IMR-90 (cell line): ENCODE measurements around the gene CENPP. TPM values are rescaled to one million over a fixed set of nuclear protein-coding genes. Genes with fewer than 3 reads are reported as not detected.

ENCODE experiments used
- ATAC-seq: fragments of 200-7000 bp; cut with Tn5 transposase; 2 replicates; pipeline ENCODE4 v1.9.1; 2020; ENCODE audit warnings: low read depth, mild to moderate bottlenecking, moderate library complexity
- BruUV-seq: library from RNA; stranded (reverse); fragments of 400-500 nt; replicated peaks from 2 replicates; lab custom pipeline; 2021; lab: Mats Ljungman, UMichigan
- CTCF ChIA-PET: fragments of 300-600 bp; formaldehyde crosslinking; extraction: SDS; loops from one replicate; lab custom pipeline; 2021; ENCODE audit warnings: antibody characterized with exemption; lab: Yijun Ruan, JAX
- POLR2A ChIA-PET: fragments of 300-600 bp; sonication (Branson Sonifier 250); formaldehyde crosslinking; loops from one replicate; lab custom pipeline; 2022; ENCODE audit warnings: antibody characterized with exemption; ENCODE audit not compliant: unreplicated experiment; lab: Charles Lee
- DNase-seq: peaks from one replicate; pipeline ENCODE4 v3.0.0; 2013
- H2AFZ ChIP-seq: replicated peaks from 2 replicates; pipeline ENCODE3; 2013; ENCODE audit warnings: low read length, mild to moderate bottlenecking; ENCODE audit not compliant: poor library complexity
- H2AK5ac ChIP-seq: 2 replicates; pipeline ENCODE4 v1.6.1; 2013; ENCODE audit warnings: low read depth, low read length, inconsistent platforms
- H2AK9ac ChIP-seq: replicated peaks from 2 replicates; pipeline ENCODE3; 2013; ENCODE audit warnings: mild to moderate bottlenecking, low read depth, low read length, moderate library complexity; ENCODE audit not compliant: poor library complexity
- H2BK120ac ChIP-seq: 2 replicates; pipeline ENCODE4 v1.6.1; 2013; ENCODE audit warnings: low read depth, low read length, inconsistent platforms
- H2BK15ac ChIP-seq: 3 replicates; pipeline ENCODE4 v1.6.1; 2013; ENCODE audit warnings: low read depth, low read length, inconsistent platforms
- H2BK20ac ChIP-seq: 2 replicates; pipeline ENCODE4 v1.6.1; 2013; ENCODE audit warnings: low read depth, mild to moderate bottlenecking, inconsistent platforms, low read length, moderate library complexity
- H2BK5ac ChIP-seq: 2 replicates; pipeline ENCODE4 v1.6.1; 2013; ENCODE audit warnings: mild to moderate bottlenecking, low read depth, low read length, inconsistent platforms; ENCODE audit not compliant: poor library complexity, severe bottlenecking
- H3K14ac ChIP-seq: replicated peaks from 2 replicates; pipeline ENCODE4 v1.6.1; 2013; ENCODE audit warnings: low read depth, low read length, inconsistent platforms
- H3K18ac ChIP-seq: 2 replicates; pipeline ENCODE4 v1.6.1; 2013; ENCODE audit warnings: low read depth, low read length, control low read depth
- H3K23ac ChIP-seq: 2 replicates; pipeline ENCODE4 v1.6.1; 2013; ENCODE audit warnings: low read depth, low read length, inconsistent platforms
- H3K27ac ChIP-seq: 2 replicates; pipeline ENCODE4 v1.5.1; 2013; ENCODE audit warnings: mild to moderate bottlenecking, control low read depth, low read length; ENCODE audit not compliant: insufficient read depth
- H3K27me3 ChIP-seq: 2 replicates; pipeline ENCODE4 v1.6.1; 2013; ENCODE audit warnings: low read length; ENCODE audit not compliant: control insufficient read depth, insufficient read depth
- H3K36me3 ChIP-seq: 2 replicates; pipeline ENCODE4 v1.6.1; 2013; ENCODE audit warnings: low read length, mixed read lengths; ENCODE audit not compliant: control insufficient read depth, insufficient read depth
- H3K4ac ChIP-seq: 2 replicates; pipeline ENCODE4 v1.6.1; 2013; ENCODE audit warnings: low read depth, low read length, inconsistent platforms
- H3K4me1 ChIP-seq: 2 replicates; pipeline ENCODE4 v1.6.1; 2013; ENCODE audit warnings: low read length, mixed read lengths; ENCODE audit not compliant: control insufficient read depth, insufficient read depth
- H3K4me2 ChIP-seq: 2 replicates; pipeline ENCODE4 v1.6.1; 2013; ENCODE audit warnings: low read depth, mild to moderate bottlenecking, control low read depth, low read length, moderate library complexity
- H3K4me3 ChIP-seq: 2 replicates; pipeline ENCODE4 v1.5.1; 2013; ENCODE audit warnings: low read depth, mild to moderate bottlenecking, control low read depth, low read length, moderate library complexity; ENCODE audit not compliant: insufficient read depth
- H3K56ac ChIP-seq: 2 replicates; pipeline ENCODE4 v1.6.1; 2013; ENCODE audit warnings: low read length, inconsistent platforms; ENCODE audit not compliant: insufficient read depth; ENCODE audit errors: extremely low read depth
- H3K79me1 ChIP-seq, 2 experiments: 2 replicates each; pipeline ENCODE4 v1.6.1; 2013; ENCODE audit warnings: low read length in 2 of 2, inconsistent platforms in 1 of 2, low read depth in 1 of 2
- H3K9ac ChIP-seq: 2 replicates; pipeline ENCODE4 v1.6.1; 2013; ENCODE audit warnings: low read depth, low read length, control low read depth
- H3K9me1 ChIP-seq: 2 replicates; pipeline ENCODE4 v1.6.1; 2013; ENCODE audit warnings: low read length, inconsistent platforms; ENCODE audit not compliant: insufficient read depth
- H3K9me3 ChIP-seq: 2 replicates; pipeline ENCODE4 v1.6.1; 2013; ENCODE audit warnings: low read length; ENCODE audit not compliant: control insufficient read depth, insufficient read depth
- H4K20me1 ChIP-seq: 2 replicates; pipeline ENCODE4 v1.6.1; 2013; ENCODE audit warnings: low read length, inconsistent platforms; ENCODE audit not compliant: insufficient read depth
- H4K5ac ChIP-seq: 2 replicates; pipeline ENCODE4 v1.6.1; 2013; ENCODE audit warnings: mild to moderate bottlenecking, low read depth, low read length, control low read depth
- H4K8ac ChIP-seq, 2 experiments: 2 replicates each; pipeline ENCODE4 v1.6.1; 2013; ENCODE audit warnings: low read depth in 2 of 2, low read length in 2 of 2, control low read depth in 1 of 2, inconsistent platforms in 1 of 2
- H4K91ac ChIP-seq: 2 replicates; pipeline ENCODE4 v1.6.1; 2013; ENCODE audit warnings: low read depth, low read length, inconsistent platforms; ENCODE audit not compliant: insufficient read depth
- BHLHE40 ChIP-seq: fragments of 150-350 bp; IDR thresholded peaks from 2 replicates; pipeline ENCODE4 v1.6.1; 2016; ENCODE audit warnings: mild to moderate bottlenecking, low read depth, low read length
- CEBPB ChIP-seq: IDR thresholded peaks from 2 replicates; pipeline ENCODE4 v1.6.1; 2012; ENCODE audit warnings: low read depth, low read length, improper control_type of control experiment
- CTCF ChIP-seq: conservative IDR thresholded peaks from 2 replicates; pipeline ENCODE4 v1.5.1; 2012; ENCODE audit warnings: mild to moderate bottlenecking, low read depth, low read length, improper control_type of control experiment
- MAFK ChIP-seq: IDR thresholded peaks from 2 replicates; pipeline ENCODE4 v1.6.1; 2012; ENCODE audit warnings: low read depth, low read length, improper control_type of control experiment
- MAZ ChIP-seq: IDR thresholded peaks from 2 replicates; pipeline ENCODE4 v1.6.1; 2012; ENCODE audit warnings: low read depth, mild to moderate bottlenecking, low read length, improper control_type of control experiment, moderate library complexity, borderline replicate concordance
- NFE2L2 ChIP-seq: fragments of 150-350 bp; IDR thresholded peaks from 2 replicates; pipeline ENCODE4 v1.6.1; 2016; ENCODE audit warnings: low read depth, mild to moderate bottlenecking, low read length
- POLR2A ChIP-seq: IDR thresholded peaks from 2 replicates; pipeline ENCODE4 v1.6.1; 2012; ENCODE audit warnings: mild to moderate bottlenecking, low read depth, low read length
- RAD21 ChIP-seq: IDR thresholded peaks from 2 replicates; pipeline ENCODE4 v1.6.1; 2012; ENCODE audit warnings: low read length, improper control_type of control experiment
- RCOR1 ChIP-seq: IDR thresholded peaks from 2 replicates; pipeline ENCODE4 v1.6.1; 2012; ENCODE audit warnings: mild to moderate bottlenecking, low read length, improper control_type of control experiment; ENCODE audit not compliant: insufficient replicate concordance
- RFX5 ChIP-seq: IDR thresholded peaks from 2 replicates; pipeline ENCODE4 v1.8.0; 2012; ENCODE audit warnings: low read depth, mild to moderate bottlenecking, low read length, moderate library complexity
- SMC3 ChIP-seq: fragments of 150-350 bp; IDR thresholded peaks from 2 replicates; pipeline ENCODE4 v1.6.1; 2016; ENCODE audit warnings: low read depth, mild to moderate bottlenecking, antibody characterized with exemption, low read length, moderate library complexity
- USF2 ChIP-seq: fragments of 150-350 bp; IDR thresholded peaks from 2 replicates; pipeline ENCODE4 v1.6.1; 2017; ENCODE audit warnings: mild to moderate bottlenecking, antibody characterized with exemption, low read length, low read depth
- WGBS, 2 experiments: methylation state at CpG; one replicate each; pipeline versions ENCODE4 v1.1.5 to v1.1.7; 2013; ENCODE audit warnings: missing lambda C conversion rate in 2 of 2; ENCODE audit not compliant: insufficient read length in 1 of 2; ENCODE audit errors: extremely low coverage in 2 of 2; 5-methylcytosine and 5-hydroxymethylcytosine counted together
- dilution Hi-C: fragments of 300-500 bp; cut with HindIII; formaldehyde crosslinking; loops from one replicate; pipeline ENCODE4 v1.14.3; 2018; ENCODE audit warnings: low sequenced_read_pairs; ENCODE audit not compliant: unreplicated experiment
- in situ Hi-C: fragments of 300-500 bp; cut with MboI; formaldehyde crosslinking; loops from 3 replicates; pipeline ENCODE4 v1.14.3; 2019; ENCODE audit warnings: low sequenced_read_pairs, inconsistent platforms, mixed read lengths
- intact Hi-C: fragments of 100-400 bp; cut with micrococcal nuclease; formaldehyde crosslinking; loops from 2 replicates; pipeline ENCODE4 v1.10.0; 2022
- polyA plus RNA-seq, 3 experiments: library from polyadenylated mRNA; depleted of rRNA; stranded (reverse); fragments of >200 nt; gene quantifications; 2 replicates each; pipeline ENCODE4 v1.2.3, GENCODE V29; 2012; ENCODE audit warnings: low replicate concordance in 1 of 3
- total RNA-seq: library from RNA; depleted of rRNA; stranded (reverse); fragments of >200 nt; gene quantifications from 2 replicates; pipeline ENCODE4 v1.2.3, GENCODE V29; 2012

The CENPP gene
- total and polyA plus RNA-seq, 2 of the 4 experiments (the other 2 are of a cell fraction), result 1.4 to 2.0 TPM

GRCh38 chr9:92600462-92601261 is 274.9 kb downstream of the CENPP start (continued):
- TF ChIP-seq RFX5, result no peak
- no peak for TF ChIP-seq BHLHE40
- TF ChIP-seq RAD21, result no peak

DNA sequence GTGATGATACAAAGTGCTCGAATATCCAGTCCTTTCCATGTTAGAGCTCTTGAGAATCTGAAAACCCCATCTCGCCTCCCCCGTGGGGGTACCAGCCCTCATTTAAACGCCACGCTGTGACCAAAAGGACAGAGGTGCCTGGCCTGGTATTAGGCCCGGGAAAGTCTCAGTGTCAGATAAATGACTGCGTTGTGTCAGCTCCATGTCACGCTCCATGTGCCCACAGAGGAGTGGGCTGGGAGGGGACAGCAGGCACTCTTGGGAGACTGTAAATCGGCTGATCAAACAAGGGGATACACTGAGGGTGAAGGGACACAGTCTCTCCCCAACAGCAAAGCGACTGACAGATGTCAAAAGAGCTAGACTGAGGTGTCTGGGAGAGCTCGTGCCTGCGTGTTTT is 275.7 kb downstream of the CENPP start:
- H3K79me1 ChIP-seq, result 0 out of 4 replicates have a peak, but pooled peaks cover 0 to 6% of the 10 kb centered on the region in 2 experiments
- ATAC-seq (no peak), DNase-seq (no peak)
- no peaks in the 10 kb centered on the region for H4K20me1 ChIP-seq
- POLR2A ChIA-PET, result no interaction called here
- peak overlapping the region; percentile 37 for H3K18ac ChIP-seq
- H3K9me1 ChIP-seq, result peaks cover 25% of the 10 kb centered on the region
- CTCF ChIA-PET, result interaction anchor here (0.6 to 1.9 kb wide), 3 partner anchors 11 to 37 kb away, joined by 3 to 6 read pairs (median 3); no protein-coding TSS in a partner anchor
- peak overlapping the region; percentile 69 for H2AFZ ChIP-seq
- peak overlapping the region; percentile 19; the same call in 1 of the 2 replicates for H3K27ac ChIP-seq
- H2BK15ac ChIP-seq, result peak overlapping the region; percentile 48; the same call in 2 of the 3 replicates
- peak overlapping the region; percentile 43 for H3K14ac ChIP-seq
- H3K9ac ChIP-seq, result no peak overlapping the region
- dilution Hi-C loops (no loop called here), intact Hi-C loops (no loop called here), in situ Hi-C loops (no loop called here)
- H3K9me3 ChIP-seq, result no peaks in the 10 kb centered on the region; the same call in 1 of the 2 replicates
- peak overlapping the region; percentile 76 for H2AK9ac ChIP-seq
- H4K8ac ChIP-seq, result peak overlapping the region in 1 of 2 experiments; percentile 69; a peak in 2 of 4 replicates
- H2BK20ac ChIP-seq, result peak overlapping the region; percentile 67
- peak overlapping the region; percentile 79 for H2BK120ac ChIP-seq
- H4K5ac ChIP-seq, result peak overlapping the region; percentile 27
- H2AK5ac ChIP-seq, result peak overlapping the region; percentile 94
- peak overlapping the region; percentile 27; the same call in 1 of the 2 replicates for H3K56ac ChIP-seq
- H3K4me1 ChIP-seq, result peaks cover 17% of the 10 kb centered on the region
- H3K4me2 ChIP-seq, result no peak overlapping the region
- no peaks in the 10 kb centered on the region for H3K36me3 ChIP-seq
- WGBS, 2 experiments, result 93% methylated on average over 4 of the region's 12 CpGs; no CpG with 5 or more reads in 1 of the 2 experiments
- no peak for TF ChIP-seq MAZ
- TF ChIP-seq NFE2L2, result no peak
- TF ChIP-seq POLR2A, result no peak
- no peak for TF ChIP-seq RAD21
- no peak for TF ChIP-seq USF2
- TF ChIP-seq SMC3, result no peak
- no peak for TF ChIP-seq MAFK
- TF ChIP-seq CEBPB, result no peak
- TF ChIP-seq CTCF, result no peak
- TF ChIP-seq RCOR1, result no peak
- peak overlapping the region; percentile 8; the same call in 1 of the 2 replicates for H3K23ac ChIP-seq
- no TSS peak for BruUV-seq
- H2BK5ac ChIP-seq, result peak overlapping the region; percentile 55
- no peaks in the 10 kb centered on the region for H3K27me3 ChIP-seq
- H3K4ac ChIP-seq, result peak overlapping the region; percentile 71
- H4K91ac ChIP-seq, result peak overlapping the region; percentile 88
- H3K4me3 ChIP-seq, result no peak overlapping the region
